ENCODE data around the gene EPB41L3.

Gene EPB41L3

GRCh38 chr18:5416112-5416511, 127.7 kb downstream of the EPB41L3 start:
- WGBS: 82% methylated on average over 3 of the region's 3 CpGs

GRCh38 chr18:5415665-5416064, 128.1 kb downstream of the EPB41L3 start:
- no peak overlapping the region for H4K8ac ChIP-seq (ENCODE audit: low read length)
- no peak overlapping the region for H3K4me2 ChIP-seq (ENCODE audit: low read length, poor library complexity, severe bottlenecking)
- no peaks in the 10 kb centered on the region for H3K27me3 ChIP-seq (ENCODE audit: control insufficient read depth in 1 of 2, insufficient read depth in 1 of 2, low read length in 2 of 2)
- H2AFZ ChIP-seq (ENCODE audit: low read depth, low read length): no peak overlapping the region
- no peak overlapping the region for H3K4ac ChIP-seq (ENCODE audit: low read depth in 1 of 2, low read length in 2 of 2)
- H3K23ac ChIP-seq (ENCODE audit: low read length in 2 of 2): no peak overlapping the region
- 95% methylated on average over 12 of the region's 12 CpGs for WGBS
- no peak overlapping the region for H3K18ac ChIP-seq (ENCODE audit: low read depth in 1 of 2, low read length in 2 of 2)
- no peak overlapping the region for H2BK5ac ChIP-seq (ENCODE audit: low read depth, low read length, poor library complexity, severe bottlenecking)
- no peak overlapping the region for H2BK15ac ChIP-seq (ENCODE audit: low read depth, poor library complexity, severe bottlenecking)
- H4K91ac ChIP-seq (ENCODE audit: low read length): no peak overlapping the region
- no peak overlapping the region for H2BK120ac ChIP-seq (ENCODE audit: low read depth, low read length)
- no peak overlapping the region for H3K27ac ChIP-seq (ENCODE audit: low read length, poor library complexity, severe bottlenecking)
- no peak for DNase-seq
- no peaks in the 10 kb centered on the region for H3K9me3 ChIP-seq (ENCODE audit: control insufficient read depth, low read length)
- H3K9ac ChIP-seq (ENCODE audit: low read length): no peak overlapping the region
- H3K14ac ChIP-seq (ENCODE audit: low read length in 2 of 2): no peak overlapping the region
- no peaks in the 10 kb centered on the region for H3K4me1 ChIP-seq (ENCODE audit: control insufficient read depth, insufficient read depth, low read depth, low read length)
- no peak overlapping the region for H2BK12ac ChIP-seq (ENCODE audit: low read length in 2 of 2)
- peaks cover 0 to 77% of the 10 kb centered on the region in 2 experiments for H3K36me3 ChIP-seq (ENCODE audit: control insufficient read depth in 1 of 2, insufficient read depth in 2 of 2, low read depth in 1 of 2, low read length in 2 of 2)
- H3K79me1 ChIP-seq (replicated peaks; ENCODE audit: low read length, poor library complexity, severe bottlenecking): no peaks in the 10 kb centered on the region
- no peak overlapping the region for H3K4me3 ChIP-seq (ENCODE audit: insufficient read depth in 1 of 2, low read depth in 1 of 2, low read length in 2 of 2)
- no peak overlapping the region for H2AK5ac ChIP-seq (ENCODE audit: low read length, severe bottlenecking)

More at GRCh38 chr18:5416112-5416511, 127.7 kb downstream of the EPB41L3 start:
- Histone ChIP-seq H2BK5ac (ENCODE audit: low read depth, low read length, poor library complexity, severe bottlenecking) (no peak overlapping the region), H4K91ac (ENCODE audit: low read length) (no peak overlapping the region), H2AFZ (ENCODE audit: low read depth, low read length) (no peak overlapping the region), H2BK12ac (ENCODE audit: low read length in 2 of 2) (no peak overlapping the region), H3K4me3 (ENCODE audit: insufficient read depth in 1 of 2, low read depth in 1 of 2, low read length in 2 of 2) (no peak overlapping the region), H3K23ac (ENCODE audit: low read length in 2 of 2) (no peak overlapping the region), H2BK120ac (ENCODE audit: low read depth, low read length) (no peak overlapping the region), H3K27ac (ENCODE audit: low read length, poor library complexity, severe bottlenecking) (no peak overlapping the region), H2AK5ac (ENCODE audit: low read length, severe bottlenecking) (no peak overlapping the region), H3K9ac (ENCODE audit: low read length) (no peak overlapping the region), H4K8ac (ENCODE audit: low read length) (no peak overlapping the region), H3K4ac (ENCODE audit: low read depth in 1 of 2, low read length in 2 of 2) (no peak overlapping the region), H2BK15ac (ENCODE audit: low read depth, poor library complexity, severe bottlenecking) (no peak overlapping the region), H3K9me3 (ENCODE audit: control insufficient read depth, low read length) (no peaks in the 10 kb centered on the region), H3K79me1 (replicated peaks; ENCODE audit: low read length, poor library complexity, severe bottlenecking) (no peaks in the 10 kb centered on the region), H3K14ac (ENCODE audit: low read length in 2 of 2) (no peak overlapping the region), H3K4me1 (ENCODE audit: control insufficient read depth, insufficient read depth, low read depth, low read length) (no peaks in the 10 kb centered on the region), H3K4me2 (ENCODE audit: low read length, poor library complexity, severe bottlenecking) (no peak overlapping the region), H3K18ac (ENCODE audit: low read depth in 1 of 2, low read length in 2 of 2) (no peak overlapping the region), H3K36me3 (ENCODE audit: control insufficient read depth in 1 of 2, insufficient read depth in 2 of 2, low read depth in 1 of 2, low read length in 2 of 2) (peaks cover 0 to 78% of the 10 kb centered on the region in 2 experiments), H3K27me3 (ENCODE audit: control insufficient read depth in 1 of 2, insufficient read depth in 1 of 2, low read length in 2 of 2) (no peaks in the 10 kb centered on the region)
- DNase-seq: no peak

- H2BK120ac ChIP-seq (ENCODE audit: low read depth, low read length): no peak overlapping the region
- H2BK12ac ChIP-seq (ENCODE audit: low read length in 2 of 2): no peak overlapping the region
- H3K18ac ChIP-seq (ENCODE audit: low read depth in 1 of 2, low read length in 2 of 2): no peak overlapping the region
- H3K27me3 ChIP-seq (ENCODE audit: control insufficient read depth in 1 of 2, insufficient read depth in 1 of 2, low read length in 2 of 2): no peaks in the 10 kb centered on the region
- no peak overlapping the region for H4K91ac ChIP-seq (ENCODE audit: low read length)
- H2AK5ac ChIP-seq (ENCODE audit: low read length, severe bottlenecking): no peak overlapping the region
- no peak for DNase-seq
- no peak overlapping the region for H2AFZ ChIP-seq (ENCODE audit: low read depth, low read length)
- H3K79me1 ChIP-seq (replicated peaks; ENCODE audit: low read length, poor library complexity, severe bottlenecking): no peaks in the 10 kb centered on the region
- H4K8ac ChIP-seq (ENCODE audit: low read length): no peak overlapping the region
- no peak overlapping the region for H3K27ac ChIP-seq (ENCODE audit: low read length, poor library complexity, severe bottlenecking)
- no peak overlapping the region for H2BK5ac ChIP-seq (ENCODE audit: low read depth, low read length, poor library complexity, severe bottlenecking)
- no peak overlapping the region for H3K4ac ChIP-seq (ENCODE audit: low read depth in 1 of 2, low read length in 2 of 2)
- no peak overlapping the region for H3K9ac ChIP-seq (ENCODE audit: low read length)
- no peak overlapping the region for H3K14ac ChIP-seq (ENCODE audit: low read length in 2 of 2)
- H3K4me3 ChIP-seq (ENCODE audit: insufficient read depth in 1 of 2, low read depth in 1 of 2, low read length in 2 of 2): no peak overlapping the region
- H3K9me3 ChIP-seq (ENCODE audit: control insufficient read depth, low read length): no peaks in the 10 kb centered on the region
- no peaks in the 10 kb centered on the region for H3K4me1 ChIP-seq (ENCODE audit: control insufficient read depth, insufficient read depth, low read depth, low read length)
- 92% methylated on average over 4 of the region's 4 CpGs for WGBS
- no peak overlapping the region for H3K4me2 ChIP-seq (ENCODE audit: low read length, poor library complexity, severe bottlenecking)
- peaks cover 0 to 79% of the 10 kb centered on the region in 2 experiments for H3K36me3 ChIP-seq (ENCODE audit: control insufficient read depth in 1 of 2, insufficient read depth in 2 of 2, low read depth in 1 of 2, low read length in 2 of 2)
- H3K23ac ChIP-seq (ENCODE audit: low read length in 2 of 2): no peak overlapping the region
- H2BK15ac ChIP-seq (ENCODE audit: low read depth, poor library complexity, severe bottlenecking): no peak overlapping the region
Measured at GRCh38 chr18:5415031-5415430, 128.8 kb downstream of the EPB41L3 start.

- Histone ChIP-seq H3K23ac (ENCODE audit: low read length in 2 of 2) (no peak overlapping the region), H2BK15ac (ENCODE audit: low read depth, poor library complexity, severe bottlenecking) (no peak overlapping the region), H3K4ac (ENCODE audit: low read depth in 1 of 2, low read length in 2 of 2) (no peak overlapping the region), H2BK5ac (ENCODE audit: low read depth, low read length, poor library complexity, severe bottlenecking) (no peak overlapping the region), H3K27ac (ENCODE audit: low read length, poor library complexity, severe bottlenecking) (no peak overlapping the region), H3K4me1 (ENCODE audit: control insufficient read depth, insufficient read depth, low read depth, low read length) (no peaks in the 10 kb centered on the region), H4K8ac (ENCODE audit: low read length) (no peak overlapping the region), H4K91ac (ENCODE audit: low read length) (no peak overlapping the region), H2AK5ac (ENCODE audit: low read length, severe bottlenecking) (no peak overlapping the region), H3K4me2 (ENCODE audit: low read length, poor library complexity, severe bottlenecking) (no peak overlapping the region), H3K9me3 (ENCODE audit: control insufficient read depth, low read length) (no peaks in the 10 kb centered on the region), H3K9ac (ENCODE audit: low read length) (no peak overlapping the region), H3K4me3 (ENCODE audit: insufficient read depth in 1 of 2, low read depth in 1 of 2, low read length in 2 of 2) (no peak overlapping the region), H3K79me1 (replicated peaks; ENCODE audit: low read length, poor library complexity, severe bottlenecking) (no peaks in the 10 kb centered on the region), H3K36me3 (ENCODE audit: control insufficient read depth in 1 of 2, insufficient read depth in 2 of 2, low read depth in 1 of 2, low read length in 2 of 2) (peaks cover 0 to 78% of the 10 kb centered on the region in 2 experiments), H3K27me3 (ENCODE audit: control insufficient read depth in 1 of 2, insufficient read depth in 1 of 2, low read length in 2 of 2) (no peaks in the 10 kb centered on the region), H2AFZ (ENCODE audit: low read depth, low read length) (no peak overlapping the region), H2BK12ac (ENCODE audit: low read length in 2 of 2) (no peak overlapping the region), H3K18ac (ENCODE audit: low read depth in 1 of 2, low read length in 2 of 2) (no peak overlapping the region), H2BK120ac (ENCODE audit: low read depth, low read length) (no peak overlapping the region), H3K14ac (ENCODE audit: low read length in 2 of 2) (no peak overlapping the region)
- no peak for DNase-seq
- WGBS: 79% methylated on average over 3 of the region's 6 CpGs
Measured at GRCh38 chr18:5414546-5414945, 129.3 kb downstream of the EPB41L3 start.

Data from mesenchymal stem cell (in vitro differentiated cells and primary cell).